ENCODE results near the gene EFL1. TPM values are rescaled to one million over a fixed set of nuclear protein-coding genes. Genes with fewer than 3 reads are reported as not detected.

EFL1 gene
- total RNA-seq, 2 donors from 2014 or later, result 22.7 to 29.3 TPM

GRCh38 chr15:82111918-82112317 lies 150.6 kb downstream of the EFL1 start:
- WGBS, result 94% methylated on average over 9 of the region's 9 CpGs
- H3K36me3 ChIP-seq, result no peaks in the 10 kb centered on the region
- intact Hi-C loops (cut with DNase I), result no loop called here
- H3K4me3 ChIP-seq, result no peak overlapping the region
- H3K9me3 ChIP-seq, result no peaks in the 10 kb centered on the region
- H3K4me1 ChIP-seq (replicated peaks), result no peaks in the 10 kb centered on the region
- DNase-seq (ENCODE audit: low spot score), result no peak
- no peak overlapping the region for H3K27ac ChIP-seq
- TF ChIP-seq CTCF (IDR thresholded peaks at IDR 0.05) (no peak), POLR2AphosphoS5 (IDR thresholded peaks at IDR 0.05) (no peak), POLR2A (IDR thresholded peaks at IDR 0.05) (no peak)
- H3K27me3 ChIP-seq (replicated peaks; ENCODE audit: insufficient read depth), result no peaks in the 10 kb centered on the region

- intact Hi-C loops (cut with DNase I), result no loop called here
- TF ChIP-seq POLR2AphosphoS5 (IDR thresholded peaks at IDR 0.05) (no peak), POLR2A (IDR thresholded peaks at IDR 0.05) (no peak), CTCF (IDR thresholded peaks at IDR 0.05) (no peak)
Observed at GRCh38 chr15:82110144-82110543, 152.4 kb downstream of the EFL1 start.

GRCh38 chr15:82108489-82109078 lies 153.9 kb downstream of the EFL1 start:
- intact Hi-C loops (cut with DNase I), result loop anchor here (1.0 to 5.0 kb wide), 2 partner anchors 31 to 89 kb away; no protein-coding TSS in a partner anchor
- peak; percentile 54 for DNase-seq (ENCODE audit: low spot score)
- Histone ChIP-seq H3K9me3 (no peaks in the 10 kb centered on the region), H3K27ac (no peak overlapping the region), H3K4me3 (no peak overlapping the region), H3K36me3 (no peaks in the 10 kb centered on the region), H3K4me1 (replicated peaks) (no peaks in the 10 kb centered on the region), H3K27me3 (replicated peaks; ENCODE audit: insufficient read depth) (no peaks in the 10 kb centered on the region)
- 70% methylated on average over 9 of the region's 9 CpGs for WGBS
- no peak for TF ChIP-seq POLR2A (IDR thresholded peaks at IDR 0.05)
- no peak for TF ChIP-seq POLR2AphosphoS5 (IDR thresholded peaks at IDR 0.05)
- peak; percentile 60 to 90 (median 80) for TF ChIP-seq CTCF (IDR thresholded peaks at IDR 0.05)

More at GRCh38 chr15:82110144-82110543, 152.4 kb downstream of the EFL1 start:
- DNase-seq (ENCODE audit: low spot score), result no peak
- H3K27ac ChIP-seq, result no peak overlapping the region
- WGBS, result 90% methylated on average over 5 of the region's 5 CpGs
- no peaks in the 10 kb centered on the region for H3K9me3 ChIP-seq
- H3K4me3 ChIP-seq, result no peak overlapping the region
- H3K27me3 ChIP-seq (replicated peaks; ENCODE audit: insufficient read depth), result no peaks in the 10 kb centered on the region
- H3K4me1 ChIP-seq (replicated peaks), result no peaks in the 10 kb centered on the region
- no peaks in the 10 kb centered on the region for H3K36me3 ChIP-seq

- no peak for DNase-seq (ENCODE audit: low spot score)
- 81% methylated on average over 5 of the region's 5 CpGs for WGBS
- H3K27me3 ChIP-seq (replicated peaks; ENCODE audit: insufficient read depth), result no peaks in the 10 kb centered on the region
- no peaks in the 10 kb centered on the region for H3K36me3 ChIP-seq
- H3K27ac ChIP-seq, result no peak overlapping the region
- TF ChIP-seq POLR2A (IDR thresholded peaks at IDR 0.05) (no peak), CTCF (IDR thresholded peaks at IDR 0.05) (no peak), POLR2AphosphoS5 (IDR thresholded peaks at IDR 0.05) (no peak)
- H3K4me3 ChIP-seq, result no peak overlapping the region
- no peaks in the 10 kb centered on the region for H3K9me3 ChIP-seq
- no peaks in the 10 kb centered on the region for H3K4me1 ChIP-seq (replicated peaks)
- intact Hi-C loops (cut with DNase I), result loop anchor here (5.0 kb wide), 1 partner anchor 91 kb away; no protein-coding TSS in a partner anchor
Observed at GRCh38 chr15:82106679-82107078, 155.9 kb downstream of the EFL1 start.
